Keratinocyte (primary cell): ENCODE measurements around the gene INPP5E. TPM values are rescaled to one million over a fixed set of nuclear protein-coding genes. Genes with fewer than 3 reads are reported as not detected.

Experiments
- DNase-seq: peaks from one replicate; pipeline ENCODE4 v3.0.0-alpha.2; 2011; ENCODE audit warnings: low read depth, missing footprints, low spot score
- FAIRE-seq: peaks from 2 replicates; lab custom pipeline; 2011; peaks lifted over from hg19 to GRCh38; lab: Jason Lieb, UNC
- H2AFZ ChIP-seq: 2 replicates; pipeline ENCODE4 v1.6.0; 2012; ENCODE audit warnings: low read length, control low read depth, inconsistent platforms; ENCODE audit not compliant: control insufficient read depth
- H3K27ac ChIP-seq: 2 replicates; pipeline ENCODE4 v1.5.1; 2011; ENCODE audit warnings: low read length; ENCODE audit not compliant: control insufficient read depth, insufficient read depth
- H3K27me3 ChIP-seq: 3 replicates; pipeline ENCODE4 v1.6.0; 2011; ENCODE audit warnings: low read length; ENCODE audit not compliant: control insufficient read depth, insufficient read depth; ENCODE audit errors: extremely low read depth
- H3K36me3 ChIP-seq, 2 experiments: 2 replicates in 1 of 2; 3 replicates in 1 of 2; pipeline ENCODE4 v1.5.1; 2011; ENCODE audit warnings: low read length in 2 of 2, mild to moderate bottlenecking in 1 of 2; ENCODE audit not compliant: control insufficient read depth in 2 of 2, insufficient read depth in 2 of 2; ENCODE audit errors: extremely low read depth in 1 of 2
- H3K4me1 ChIP-seq: 3 replicates; pipeline ENCODE4 v1.5.1; 2011; ENCODE audit warnings: low read length; ENCODE audit not compliant: control insufficient read depth, insufficient read depth; ENCODE audit errors: extremely low read depth
- H3K4me2 ChIP-seq: 3 replicates; pipeline ENCODE4 v1.6.0; 2011; ENCODE audit warnings: low read depth, low read length; ENCODE audit not compliant: control insufficient read depth, insufficient read depth; ENCODE audit errors: extremely low read depth
- H3K4me3 ChIP-seq, 3 experiments: fragments of 200-600 bp in 1 of 3; sonication (generic) in 1 of 3; 2 replicates in 2 of 3; 3 replicates in 1 of 3; pipeline ENCODE4 v1.5.1; 2011 to 2016; ENCODE audit warnings: low read length in 3 of 3, mild to moderate bottlenecking in 3 of 3, control low read depth in 2 of 3, inconsistent platforms in 1 of 3, low read depth in 1 of 3, mixed read lengths in 1 of 3, mixed run types in 1 of 3, moderate library complexity in 1 of 3; ENCODE audit not compliant: control insufficient read depth in 2 of 3, insufficient read depth in 2 of 3; ENCODE audit errors: extremely low read depth in 1 of 3
- H3K79me2 ChIP-seq: 2 replicates; pipeline ENCODE4 v1.6.0; 2012; ENCODE audit warnings: low read length; ENCODE audit not compliant: control insufficient read depth, insufficient read depth
- H3K9ac ChIP-seq: 3 replicates; pipeline ENCODE4 v1.6.0; 2011; ENCODE audit warnings: low read length; ENCODE audit not compliant: control insufficient read depth, insufficient read depth; ENCODE audit errors: extremely low read depth
- H3K9me1 ChIP-seq: 3 replicates; pipeline ENCODE4 v1.6.0; 2011; ENCODE audit warnings: low read length; ENCODE audit not compliant: control insufficient read depth, insufficient read depth; ENCODE audit errors: extremely low read depth
- H3K9me3 ChIP-seq: 2 replicates; pipeline ENCODE4 v1.5.1; 2012; ENCODE audit warnings: low read depth, low read length; ENCODE audit not compliant: control insufficient read depth
- H4K20me1 ChIP-seq: 3 replicates; pipeline ENCODE4 v1.6.0; 2011; ENCODE audit warnings: low read length; ENCODE audit not compliant: control insufficient read depth, insufficient read depth; ENCODE audit errors: extremely low read depth
- CTCF ChIP-seq, 3 experiments: IDR thresholded peaks in 1 of 3; conservative IDR thresholded peaks in 1 of 3; optimal IDR thresholded peaks in 1 of 3; 2 replicates in 2 of 3; 3 replicates in 1 of 3; pipeline versions ENCODE3 to v1.5.1; 2011; ENCODE audit warnings: low read length in 3 of 3, mild to moderate bottlenecking in 3 of 3, moderate library complexity in 2 of 3, control low read depth in 1 of 3, inconsistent platforms in 1 of 3; ENCODE audit not compliant: insufficient read depth in 2 of 3; ENCODE audit errors: extremely low read depth in 1 of 3
- EZH2 ChIP-seq: IDR thresholded peaks from one replicate; pipeline ENCODE4 v1.6.1; 2012; ENCODE audit warnings: inconsistent platforms, mild to moderate bottlenecking, low read length, moderate library complexity
- dilution Hi-C: fragments of 300-500 bp; cut with MboI; formaldehyde crosslinking; loops from one replicate; pipeline ENCODE4 v1.7.0; 2020; ENCODE audit warnings: low sequenced_read_pairs; ENCODE audit not compliant: extremely low pct_ligation_motif_present
- polyA plus RNA-seq, 5 experiments: library from polyadenylated mRNA; depleted of rRNA in 3 of 5; stranded (reverse) in 3 of 5; stranded (forward) in 1 of 5; unstranded in 1 of 5; fragments of >200 nt; gene quantifications; 1 replicate in 1 of 5; 2 replicates in 3 of 5; 3 replicates in 1 of 5; pipeline versions ENCODE4 v1.2.1 to v1.2.3, GENCODE V29; 2011 to 2012; ENCODE audit warnings: missing spikeins in 2 of 5, low read depth in 1 of 5, low replicate concordance in 1 of 5

The INPP5E gene
- polyA plus RNA-seq, 1 donor (not counting 4 experiments of a cell fraction or from before 2014, with no cell fraction given), result 4.4 TPM

- no peak for FAIRE-seq
- DNase-seq, result no peak
- no peaks in the 10 kb centered on the region for H3K4me1 ChIP-seq
- H3K9ac ChIP-seq, result no peak overlapping the region
- no peak overlapping the region for H3K4me2 ChIP-seq
- no peak overlapping the region for H3K27ac ChIP-seq
- dilution Hi-C loops, result no loop called here
- no peaks in the 10 kb centered on the region for H3K9me1 ChIP-seq
- peaks cover 9% of the 10 kb centered on the region for H3K79me2 ChIP-seq
- peaks cover 54 to 72% of the 10 kb centered on the region in 2 experiments for H3K36me3 ChIP-seq
- H3K9me3 ChIP-seq, result no peaks in the 10 kb centered on the region
- no peak overlapping the region for H2AFZ ChIP-seq
- H4K20me1 ChIP-seq, result peaks cover 2% of the 10 kb centered on the region
- no peak overlapping the region for H3K4me3 ChIP-seq
- no peaks in the 10 kb centered on the region for H3K27me3 ChIP-seq
- TF ChIP-seq EZH2 (no peak), CTCF (optimal IDR thresholded peaks at IDR 0.05 in 1 of 3, IDR thresholded peaks at IDR 0.05 in 1 of 3, conservative IDR thresholded peaks at IDR 0.05 in 1 of 3; ENCODE audit: extremely low read depth in 1 of 3, insufficient read depth in 2 of 3, low read length in 3 of 3) (no peak)
These were observed 47.7 kb downstream of the INPP5E start for GRCh38 chr9:136391737-136392537.

- dilution Hi-C loops, result no loop called here
- Histone ChIP-seq H3K9me1 (no peaks in the 10 kb centered on the region), H3K9me3 (no peaks in the 10 kb centered on the region), H3K27me3 (no peaks in the 10 kb centered on the region), H2AFZ (no peak overlapping the region), H3K9ac (no peak overlapping the region), H3K4me3 (no peak overlapping the region), H3K79me2 (no peaks in the 10 kb centered on the region), H3K36me3 (peaks cover 36 to 56% of the 10 kb centered on the region in 2 experiments), H3K4me2 (no peak overlapping the region), H4K20me1 (peaks cover 2% of the 10 kb centered on the region), H3K27ac (no peak overlapping the region), H3K4me1 (no peaks in the 10 kb centered on the region)
- TF ChIP-seq CTCF (optimal IDR thresholded peaks at IDR 0.05 in 1 of 3, IDR thresholded peaks at IDR 0.05 in 1 of 3, conservative IDR thresholded peaks at IDR 0.05 in 1 of 3; ENCODE audit: extremely low read depth in 1 of 3, insufficient read depth in 2 of 3, low read length in 3 of 3) (peak in 1 of 3 experiments; percentile 20), EZH2 (no peak)
- FAIRE-seq (no peak), DNase-seq (no peak)
These were observed 50.2 kb downstream of the INPP5E start for GRCh38 chr9:136389396-136389795.
